IgD-negative memory B cell (primary cell): ENCODE data around the gene SELENOS. TPM values are rescaled to one million over a fixed set of nuclear protein-coding genes. Genes with fewer than 3 reads are reported as not detected.
"Not testable (repeated sequence)": the region's sequence is repeated elsewhere in the genome, so short reads cannot be mapped to it uniquely, and the experiment has no call there.

ENCODE experiments used
- H3K27ac Mint-ChIP-seq, 3 donors: one replicate each; pipeline ENCODE4 v1.8.0; 2020 to 2022; ENCODE audit warnings: mild to moderate bottlenecking in 3 of 3, mixed read lengths in 3 of 3, moderate library complexity in 1 of 3
- H3K27me3 Mint-ChIP-seq: one replicate; pipeline ENCODE4 v1.8.0; 2021; ENCODE audit warnings: mixed read lengths
- H3K36me3 Mint-ChIP-seq: one replicate; pipeline ENCODE4 v1.8.0; 2020; ENCODE audit warnings: mild to moderate bottlenecking, mixed read lengths
- H3K4me1 Mint-ChIP-seq, 3 donors: one replicate each; pipeline ENCODE4 v1.8.0; 2020 to 2022; ENCODE audit warnings: mixed read lengths in 3 of 3, mild to moderate bottlenecking in 1 of 3
- H3K4me3 Mint-ChIP-seq, 4 donors: one replicate each; pipeline ENCODE4 v1.8.0; 2020 to 2022; ENCODE audit warnings: mild to moderate bottlenecking in 4 of 4, mixed read lengths in 4 of 4, moderate library complexity in 3 of 4
- H3K9me3 Mint-ChIP-seq, 3 donors: one replicate each; pipeline ENCODE4 v1.8.0; 2020 to 2021; ENCODE audit warnings: mixed read lengths in 3 of 3, mild to moderate bottlenecking in 1 of 3
- polyA plus RNA-seq: library from polyadenylated mRNA; unstranded; fragments of 300-500 nt; fragmentation: Illumina TruSeq; gene quantifications from one replicate; pipeline ENCODE4 v1.2.3, GENCODE V29; 2021

Gene SELENOS
- polyA plus RNA-seq, 1 donor from 2014 or later = 55.2 TPM

DNA sequence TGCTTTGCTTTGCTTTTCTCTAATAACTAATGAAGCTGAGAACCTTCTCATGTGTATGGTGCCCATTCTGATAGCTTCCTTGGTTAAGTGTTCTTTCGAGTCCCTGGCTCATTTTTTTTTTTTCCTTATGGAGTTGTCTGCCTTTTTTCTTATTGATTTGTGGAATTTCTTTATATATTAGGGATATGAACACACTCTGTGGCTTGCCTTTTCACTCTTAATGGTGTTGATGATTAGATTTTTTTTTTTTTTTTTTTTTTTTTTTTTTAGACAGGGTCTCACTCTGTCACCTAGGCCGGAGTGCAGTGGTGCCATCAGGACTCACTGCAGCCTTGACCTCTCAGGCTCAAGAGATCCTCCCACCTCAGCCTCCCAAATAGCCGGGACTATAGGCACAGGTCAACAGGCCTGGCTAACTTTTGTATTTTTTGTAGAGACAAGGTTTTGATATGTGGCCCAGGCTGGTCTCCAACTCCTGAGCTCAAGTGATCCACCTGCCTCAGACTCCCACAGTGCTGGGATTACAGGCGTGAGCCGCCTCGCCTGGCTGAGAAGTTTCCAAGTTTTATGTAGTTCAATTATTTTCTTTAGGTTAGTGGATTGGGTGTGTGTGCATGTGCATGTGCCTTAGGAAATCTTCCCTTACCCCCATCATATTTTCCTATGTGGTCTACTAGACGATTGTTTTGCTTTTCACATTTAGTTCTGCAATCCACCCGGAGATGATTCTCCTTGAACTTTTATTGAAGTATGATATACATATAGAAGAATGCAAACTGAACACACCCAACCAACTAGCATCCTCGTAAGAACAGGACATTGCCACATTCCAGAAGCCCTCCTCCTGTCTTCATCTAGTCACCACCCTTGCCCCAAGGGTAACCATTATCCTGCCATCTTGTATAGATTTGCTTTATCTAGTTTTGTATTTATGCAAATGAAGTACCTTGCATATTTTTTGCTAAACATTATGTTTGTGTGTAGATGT, 19.4 kb upstream of the SELENOS start:
- no peaks in the 10 kb centered on the region for H3K36me3 Mint-ChIP-seq
- H3K27ac Mint-ChIP-seq = peak overlapping the region in 2 of 3 donors; percentile 86 to 89
- H3K27me3 Mint-ChIP-seq = no peaks in the 10 kb centered on the region
- peaks cover 28 to 32% (median 31%) of the 10 kb centered on the region in 3 donors for H3K4me1 Mint-ChIP-seq
- H3K9me3 Mint-ChIP-seq = no peaks in the 10 kb centered on the region
- peak overlapping the region; percentile 43 to 100 (median 94) for H3K4me3 Mint-ChIP-seq

GRCh38 chr15:101295607-101296161, 18.4 kb upstream of the SELENOS start:
- Mint-ChIP-seq H3K4me3 (peak overlapping the region; percentile 93 to 100 (median 96)), H3K4me1 (peaks cover 32 to 35% (median 32%) of the 10 kb centered on the region in 3 donors)

DNA sequence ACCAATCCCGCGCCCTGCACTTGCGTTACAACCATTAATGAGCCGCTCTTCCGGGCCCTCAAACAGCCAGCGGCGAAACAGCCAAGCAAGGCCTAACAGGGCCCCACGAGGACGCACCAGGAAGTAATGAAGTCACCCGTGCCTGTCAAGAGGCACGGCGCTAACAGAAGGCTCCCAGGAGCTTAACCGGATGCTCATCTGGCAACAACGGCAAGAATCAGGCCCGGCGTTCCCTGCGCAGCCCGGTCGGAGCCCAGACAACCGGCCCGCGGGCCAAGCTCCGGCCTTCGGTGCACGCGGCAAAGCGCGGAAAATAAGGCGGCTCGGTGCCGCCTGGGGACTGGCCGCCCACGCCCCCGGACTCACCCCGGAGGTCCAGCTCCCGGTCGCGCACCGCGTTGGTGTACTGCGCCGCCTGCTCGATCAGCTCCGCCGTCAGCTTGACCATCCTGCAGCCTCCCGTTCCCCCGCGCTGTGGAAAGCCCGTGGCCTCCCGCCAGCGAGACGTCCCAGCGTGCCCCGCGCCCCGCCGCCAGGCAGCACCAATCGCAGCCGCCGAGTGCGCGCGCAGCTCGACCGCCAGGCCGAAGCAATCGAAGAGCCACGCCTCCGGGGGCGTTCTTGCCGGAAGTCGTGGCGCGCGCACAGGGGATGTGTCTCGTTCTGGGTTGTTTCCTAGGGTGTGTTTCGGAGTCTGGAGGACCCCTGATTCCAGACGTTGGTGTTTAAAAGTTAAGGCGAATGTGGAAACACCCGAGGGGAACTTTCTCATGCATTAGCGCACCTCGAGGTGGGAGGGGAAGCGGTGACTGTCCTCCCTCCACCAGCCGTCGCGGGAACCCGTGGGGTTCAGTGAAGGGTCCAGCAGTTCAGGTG, 17.7 kb upstream of the SELENOS start, which contains the start of gene SNRPA1:
Gene SNRPA1 (minus strand): TSS at position 518 of the 876 bp plus-strand sequence. CDS start 70 bp downstream, at position 448.
- peak within 1 kb of the TSS; percentile 89 to 100 (median 98) for H3K27ac Mint-ChIP-seq
- no peaks in the 10 kb centered on the region for H3K9me3 Mint-ChIP-seq
- H3K27me3 Mint-ChIP-seq = no peaks in the 10 kb centered on the region
- H3K36me3 Mint-ChIP-seq = no peaks in the 10 kb centered on the region
- H3K4me1 Mint-ChIP-seq = peaks cover 34 to 37% (median 36%) of the 10 kb centered on the region in 3 donors
- peak within 1 kb of the TSS; percentile 93 to 100 (median 96) for H3K4me3 Mint-ChIP-seq

More at GRCh38 chr15:101295607-101296161, 18.4 kb upstream of the SELENOS start:
- H3K36me3 Mint-ChIP-seq = no peaks in the 10 kb centered on the region
- H3K27ac Mint-ChIP-seq = peak overlapping the region; percentile 86 to 100 (median 89)
- H3K9me3 Mint-ChIP-seq = no peaks in the 10 kb centered on the region
- no peaks in the 10 kb centered on the region for H3K27me3 Mint-ChIP-seq

GRCh38 chr15:101293122-101293521, 15.8 kb upstream of the SELENOS start:
- peak overlapping the region; percentile 89 to 100 (median 98) for H3K27ac Mint-ChIP-seq
- H3K4me1 Mint-ChIP-seq = peaks cover 39 to 46% (median 45%) of the 10 kb centered on the region in 3 donors
- no peaks in the 10 kb centered on the region for H3K27me3 Mint-ChIP-seq
- H3K9me3 Mint-ChIP-seq = no peaks in the 10 kb centered on the region
- H3K36me3 Mint-ChIP-seq = peaks cover 3% of the 10 kb centered on the region
- peak overlapping the region; percentile 93 to 100 (median 96) for H3K4me3 Mint-ChIP-seq

DNA sequence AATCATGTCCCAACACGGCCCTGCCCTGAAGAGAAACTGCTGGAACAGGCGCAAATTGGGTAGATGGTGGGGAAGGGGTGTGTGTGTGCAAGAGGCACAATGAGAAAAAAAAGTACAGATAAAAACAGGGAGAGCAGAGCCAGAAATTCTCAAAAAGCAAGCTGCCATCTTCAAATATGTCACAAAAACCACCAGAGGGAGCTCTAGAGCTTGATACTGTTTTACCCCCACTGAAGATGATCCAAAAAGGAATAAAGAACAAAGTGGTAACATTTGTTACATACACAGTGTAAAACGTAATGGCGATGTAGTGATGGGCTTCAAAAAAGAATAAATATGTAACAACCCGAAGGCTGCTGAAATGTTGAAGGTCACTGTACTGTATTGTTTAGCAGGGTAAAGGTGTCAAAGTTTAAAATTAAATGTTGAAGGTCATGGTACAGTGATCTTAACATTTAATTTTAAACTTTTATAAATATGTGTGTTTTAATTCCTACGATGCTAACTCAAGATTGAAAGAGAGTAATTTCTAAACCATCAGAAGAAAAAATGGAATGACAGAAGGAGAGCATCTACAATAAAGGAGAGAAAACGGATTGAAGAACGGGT, 11.7 kb upstream of the SELENOS start:
- no peaks in the 10 kb centered on the region for H3K27me3 Mint-ChIP-seq
- peak overlapping the region in 1 of 4 donors; percentile 51 for H3K4me3 Mint-ChIP-seq
- peaks cover 27 to 42% (median 29%) of the 10 kb centered on the region in 3 donors for H3K4me1 Mint-ChIP-seq
- H3K27ac Mint-ChIP-seq = peak overlapping the region in 2 of 3 donors; percentile 81 to 86
- no peaks in the 10 kb centered on the region for H3K9me3 Mint-ChIP-seq
- peaks cover 11% of the 10 kb centered on the region for H3K36me3 Mint-ChIP-seq

DNA sequence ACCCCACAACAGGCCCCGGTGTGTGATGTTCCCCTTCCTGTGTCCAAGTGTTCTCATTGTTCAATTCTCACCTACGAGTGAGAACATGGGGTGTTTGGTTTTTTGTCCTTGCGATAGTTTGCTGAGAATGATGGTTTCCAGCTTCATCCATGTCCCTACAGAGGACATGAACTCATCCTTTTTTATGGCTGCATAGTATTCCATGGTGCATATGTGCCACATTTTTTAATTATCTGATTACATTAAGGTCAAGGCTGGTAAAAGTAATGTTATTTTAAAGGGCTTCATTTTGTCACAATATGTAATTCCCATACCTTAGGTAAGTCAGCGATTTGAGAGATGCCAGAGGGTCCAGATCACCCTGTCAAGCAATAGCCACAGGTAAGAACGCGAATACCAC, 10.1 kb upstream of the SELENOS start:
- not testable (repeated sequence) for H3K4me3 Mint-ChIP-seq, H3K27ac Mint-ChIP-seq, H3K27me3 Mint-ChIP-seq, H3K9me3 Mint-ChIP-seq
- H3K36me3 Mint-ChIP-seq = peaks cover 11% of the 10 kb centered on the region
- H3K4me1 Mint-ChIP-seq = peaks cover 20 to 29% (median 20%) of the 10 kb centered on the region in 3 donors

DNA sequence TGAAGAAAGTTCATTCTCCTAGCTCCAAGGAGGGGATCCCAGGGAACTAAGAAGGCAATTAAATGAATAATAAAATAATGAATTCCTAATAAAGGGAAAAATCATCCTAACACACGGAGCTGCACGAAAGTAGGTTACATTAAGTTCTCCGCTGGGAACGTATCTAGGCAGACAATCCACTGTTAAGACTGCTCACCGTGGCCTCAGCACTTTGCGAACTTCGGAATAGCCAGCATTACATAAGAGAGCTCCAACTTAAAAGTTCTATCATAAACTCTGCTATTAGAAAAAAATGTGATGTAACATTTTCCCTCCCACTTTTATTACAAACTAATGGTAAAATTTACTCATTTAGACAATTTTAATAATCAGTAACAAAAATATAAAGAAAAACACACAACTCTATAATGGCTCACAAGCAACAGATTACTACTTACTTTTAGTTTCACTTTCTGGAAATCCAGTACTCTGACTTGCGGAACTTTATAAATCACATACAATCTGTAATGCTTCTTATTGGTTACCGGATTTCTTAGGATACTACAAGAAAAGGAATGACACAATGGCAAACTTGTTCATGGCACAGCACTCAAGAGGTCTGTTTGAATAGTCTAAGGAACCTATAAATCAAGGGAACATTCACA, 9.3 kb upstream of the SELENOS start:
- Mint-ChIP-seq H3K27ac (no peak overlapping the region), H3K27me3 (no peaks in the 10 kb centered on the region), H3K9me3 (no peaks in the 10 kb centered on the region), H3K4me3 (no peak overlapping the region), H3K36me3 (peaks cover 11% of the 10 kb centered on the region), H3K4me1 (peaks cover 14 to 22% (median 21%) of the 10 kb centered on the region in 3 donors)

DNA sequence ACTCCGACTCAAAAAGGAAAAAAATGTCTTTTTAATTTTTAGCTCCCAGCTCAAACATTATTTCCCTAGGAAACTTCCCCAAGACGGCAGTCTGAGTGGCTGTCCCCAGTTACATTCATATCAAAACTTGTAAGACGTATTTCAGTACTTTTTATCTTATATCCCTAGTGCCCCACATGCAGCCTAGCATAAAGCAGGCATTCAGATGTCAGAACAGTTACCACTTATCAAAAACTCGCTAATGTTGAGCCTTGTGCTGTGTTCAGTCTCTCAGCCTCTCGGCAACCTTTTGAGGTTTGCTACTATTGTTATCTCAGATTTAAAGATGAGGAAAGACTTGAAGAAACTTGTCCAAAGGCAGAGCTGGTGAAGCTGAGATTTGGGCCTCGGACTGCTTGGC, 6.6 kb upstream of the SELENOS start:
- H3K4me3 Mint-ChIP-seq = peak overlapping the region in 1 of 4 donors; percentile 53

DNA sequence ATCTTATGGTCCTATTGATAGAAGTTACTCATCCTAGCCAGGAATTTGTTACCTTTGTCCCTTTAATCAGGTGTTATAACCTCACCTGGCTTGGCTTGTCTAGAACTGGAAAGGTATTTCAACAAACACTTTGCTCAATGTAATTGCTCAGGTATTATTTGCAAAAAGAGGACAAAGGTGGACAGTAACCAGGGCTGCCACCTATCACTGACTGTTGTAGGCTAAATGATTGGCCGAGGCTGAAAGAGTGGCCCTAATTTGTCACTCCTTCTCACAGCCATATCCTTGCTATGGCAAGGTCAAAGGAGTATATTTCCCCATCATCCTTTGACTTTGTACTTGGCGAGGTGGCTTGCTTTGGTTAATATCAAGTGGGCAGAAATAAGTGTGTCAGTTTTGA, 2.7 kb upstream of the SELENOS start:
- Mint-ChIP-seq H3K4me1 (peaks cover 5 to 23% (median 13%) of the 10 kb centered on the region in 3 donors), H3K36me3 (no peaks in the 10 kb centered on the region), H3K4me3 (peak overlapping the region in 1 of 4 donors; percentile 79), H3K27me3 (no peaks in the 10 kb centered on the region), H3K9me3 (no peaks in the 10 kb centered on the region), H3K27ac (peak overlapping the region in 1 of 3 donors; percentile 76)

More for the DNA sequence above, 6.6 kb upstream of the SELENOS start:
- peaks cover 5 to 12% (median 12%) of the 10 kb centered on the region in 3 donors for H3K4me1 Mint-ChIP-seq
- peaks cover 10% of the 10 kb centered on the region for H3K36me3 Mint-ChIP-seq
- no peaks in the 10 kb centered on the region for H3K27me3 Mint-ChIP-seq
- H3K9me3 Mint-ChIP-seq = no peaks in the 10 kb centered on the region
- H3K27ac Mint-ChIP-seq = no peak overlapping the region

GRCh38 chr15:101277943-101278564, 769 bp upstream of the SELENOS start:
- no peaks in the 10 kb centered on the region for H3K9me3 Mint-ChIP-seq
- peaks cover 2% of the 10 kb centered on the region for H3K36me3 Mint-ChIP-seq
- peak overlapping the region; percentile 76 to 94 (median 92) for H3K27ac Mint-ChIP-seq
- peaks cover 7 to 23% (median 16%) of the 10 kb centered on the region in 3 donors for H3K4me1 Mint-ChIP-seq
- peak overlapping the region; percentile 81 to 97 (median 96) for H3K4me3 Mint-ChIP-seq
- no peaks in the 10 kb centered on the region for H3K27me3 Mint-ChIP-seq

- Mint-ChIP-seq H3K36me3 (peaks cover 2% of the 10 kb centered on the region), H3K27me3 (no peaks in the 10 kb centered on the region), H3K9me3 (no peaks in the 10 kb centered on the region), H3K4me3 (peak overlapping the region; percentile 95 to 97 (median 96)), H3K27ac (peak overlapping the region; percentile 65 to 96 (median 90)), H3K4me1 (peaks cover 7 to 17% (median 16%) of the 10 kb centered on the region in 3 donors)
Measured at GRCh38 chr15:101276501-101277037, 716 bp downstream of the SELENOS start.

DNA sequence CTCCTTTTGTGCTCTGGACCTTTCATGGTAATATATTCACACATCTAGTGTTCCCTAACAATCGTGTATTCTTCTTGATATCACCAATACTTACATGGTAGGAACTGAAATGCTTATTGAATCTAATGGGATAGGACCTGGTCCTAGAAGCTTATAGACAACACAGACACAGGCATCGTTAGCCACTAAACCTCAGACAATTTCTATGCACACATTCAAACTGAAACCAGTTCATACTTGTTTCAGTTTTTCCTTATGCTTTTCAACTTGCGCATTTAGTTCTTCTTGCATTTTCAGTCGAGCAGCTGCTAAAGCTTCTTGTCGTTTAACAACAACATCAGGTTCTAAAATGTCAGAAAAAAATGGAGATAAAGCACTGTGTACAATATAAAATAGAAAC, 2.3 kb downstream of the SELENOS start:
- Mint-ChIP-seq H3K27me3 (no peaks in the 10 kb centered on the region), H3K27ac (peak overlapping the region in 1 of 3 donors; percentile 45), H3K4me1 (peaks cover 7 to 17% (median 16%) of the 10 kb centered on the region in 3 donors), H3K9me3 (no peaks in the 10 kb centered on the region), H3K4me3 (peak overlapping the region in 2 of 4 donors; percentile 24 to 95), H3K36me3 (peaks cover 5% of the 10 kb centered on the region)

GRCh38 chr15:101273534-101273933, 3.8 kb downstream of the SELENOS start:
- peak overlapping the region in 2 of 3 donors; percentile 13 to 56 for H3K27ac Mint-ChIP-seq
- H3K27me3 Mint-ChIP-seq = no peaks in the 10 kb centered on the region
- H3K4me1 Mint-ChIP-seq = peaks cover 7 to 16% (median 14%) of the 10 kb centered on the region in 3 donors
- H3K4me3 Mint-ChIP-seq = no peak overlapping the region
- no peaks in the 10 kb centered on the region for H3K9me3 Mint-ChIP-seq
- H3K36me3 Mint-ChIP-seq = peaks cover 5% of the 10 kb centered on the region
